ENCODE measurements around the gene HIF1A. TPM values are rescaled to one million over a fixed set of nuclear protein-coding genes. Genes with fewer than 3 reads are reported as not detected.

The HIF1A gene
- polyA plus RNA-seq, 1 experiment, result 85.5 TPM

DNA sequence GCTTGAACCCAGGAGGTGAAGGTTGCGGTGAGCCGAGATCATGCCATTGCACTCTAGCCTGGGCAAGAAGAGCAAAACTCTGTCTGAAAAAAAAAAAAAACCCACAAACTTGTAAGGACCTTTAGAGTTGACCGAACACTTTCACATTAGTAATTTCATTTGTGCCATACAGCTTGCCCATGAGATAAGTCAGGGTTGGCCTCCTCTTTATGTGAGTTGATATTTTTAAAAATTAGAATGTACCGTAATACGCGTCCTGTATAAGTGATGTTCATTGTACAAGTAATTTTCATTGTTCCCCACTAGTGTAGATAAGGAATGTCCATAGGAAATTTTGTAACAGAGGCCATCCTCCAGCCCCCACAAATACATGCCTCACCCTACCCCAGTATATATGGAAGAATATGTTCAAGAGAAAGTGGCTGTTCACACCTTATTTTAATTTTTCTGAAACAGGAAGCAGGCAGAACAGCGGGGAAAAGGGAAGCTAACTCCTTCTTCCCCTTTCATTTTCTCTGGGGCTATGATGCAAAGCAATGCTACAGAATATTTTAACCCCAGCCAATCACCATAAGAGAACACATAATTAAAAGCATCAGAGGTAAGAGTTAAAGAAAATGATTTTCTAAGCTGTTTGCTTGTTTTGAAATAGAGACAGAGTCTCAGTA, 31.9 kb upstream of the HIF1A start:
- Histone ChIP-seq H3K36me3 (ENCODE audit: control insufficient read depth, insufficient read depth, low read length) (no peaks in the 10 kb centered on the region), H3K4me3 (ENCODE audit: low read depth, low read length) (no peak overlapping the region), H3K27me3 (ENCODE audit: control insufficient read depth, insufficient read depth, low read length) (no peaks in the 10 kb centered on the region)
- ChIA-PET CTCF (interaction anchor here (0.9 kb wide), 1 partner anchor 11 kb away, joined by 3 read pairs; no protein-coding TSS in a partner anchor), POLR2A (interaction anchor here (0.6 kb wide), 1 partner anchor 61 kb away, joined by 8 read pairs; no protein-coding TSS in a partner anchor)
- no peak for DNase-seq (ENCODE audit: low read depth)
- TF ChIP-seq, protein P1, sequence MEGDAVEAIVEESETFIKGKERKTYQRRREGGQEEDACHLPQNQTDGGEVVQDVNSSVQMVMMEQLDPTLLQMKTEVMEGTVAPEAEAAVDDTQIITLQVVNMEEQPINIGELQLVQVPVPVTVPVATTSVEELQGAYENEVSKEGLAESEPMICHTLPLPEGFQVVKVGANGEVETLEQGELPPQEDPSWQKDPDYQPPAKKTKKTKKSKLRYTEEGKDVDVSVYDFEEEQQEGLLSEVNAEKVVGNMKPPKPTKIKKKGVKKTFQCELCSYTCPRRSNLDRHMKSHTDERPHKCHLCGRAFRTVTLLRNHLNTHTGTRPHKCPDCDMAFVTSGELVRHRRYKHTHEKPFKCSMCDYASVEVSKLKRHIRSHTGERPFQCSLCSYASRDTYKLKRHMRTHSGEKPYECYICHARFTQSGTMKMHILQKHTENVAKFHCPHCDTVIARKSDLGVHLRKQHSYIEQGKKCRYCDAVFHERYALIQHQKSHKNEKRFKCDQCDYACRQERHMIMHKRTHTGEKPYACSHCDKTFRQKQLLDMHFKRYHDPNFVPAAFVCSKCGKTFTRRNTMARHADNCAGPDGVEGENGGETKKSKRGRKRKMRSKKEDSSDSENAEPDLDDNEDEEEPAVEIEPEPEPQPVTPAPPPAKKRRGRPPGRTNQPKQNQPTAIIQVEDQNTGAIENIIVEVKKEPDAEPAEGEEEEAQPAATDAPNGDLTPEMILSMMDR (IDR thresholded peaks at IDR 0.05; ENCODE audit: insufficient read depth, low read depth, low read length), result no peak

DNA sequence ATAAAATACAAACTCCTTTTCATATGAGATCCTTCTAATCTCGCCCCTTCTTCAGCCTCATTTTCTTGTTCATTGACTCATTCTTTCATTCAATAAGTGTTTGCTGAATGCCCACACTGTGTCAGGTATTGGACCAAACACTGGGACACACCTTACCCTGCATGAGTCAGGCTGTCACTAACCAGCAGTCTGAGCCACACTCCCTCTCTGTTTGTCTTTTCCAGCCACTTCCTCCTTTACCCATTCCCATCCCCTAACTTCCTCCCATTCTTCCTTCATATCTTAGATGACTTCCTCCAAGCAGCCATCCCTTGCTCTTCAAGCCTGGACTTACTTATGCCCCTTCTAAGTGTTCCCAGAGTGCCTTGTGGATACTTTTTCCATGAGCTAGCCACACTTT, 27.0 kb upstream of the HIF1A start:
- no peak for DNase-seq (ENCODE audit: low read depth)
- TF ChIP-seq, protein P1 (IDR thresholded peaks at IDR 0.05; ENCODE audit: insufficient read depth, low read depth, low read length), result no peak
- H3K4me3 ChIP-seq (ENCODE audit: low read depth, low read length), result no peak overlapping the region
- H3K36me3 ChIP-seq (ENCODE audit: control insufficient read depth, insufficient read depth, low read length), result no peaks in the 10 kb centered on the region
- no peaks in the 10 kb centered on the region for H3K27me3 ChIP-seq (ENCODE audit: control insufficient read depth, insufficient read depth, low read length)
- ChIA-PET POLR2A (no interaction called here), CTCF (no interaction called here)

DNA sequence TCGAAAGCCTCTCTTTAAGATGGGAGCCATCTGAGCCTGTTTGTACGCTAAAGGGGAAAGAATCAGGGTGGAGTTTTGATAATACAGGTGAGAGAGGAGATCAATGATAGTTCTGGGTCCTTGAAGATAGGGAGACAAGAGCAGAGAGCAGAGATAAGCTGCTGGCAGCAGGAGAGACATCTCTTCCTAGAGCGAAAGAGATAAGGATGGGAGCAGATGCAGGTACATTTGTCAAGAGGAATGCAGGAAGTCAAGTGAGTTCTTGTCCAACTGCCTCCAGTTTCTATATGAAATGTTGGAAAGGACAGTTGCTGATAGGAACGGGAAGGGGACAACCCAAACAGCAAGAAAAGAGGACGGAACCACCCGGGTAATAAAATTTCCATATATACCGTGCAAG, 24.7 kb upstream of the HIF1A start:
- Histone ChIP-seq H3K27me3 (ENCODE audit: control insufficient read depth, insufficient read depth, low read length) (no peaks in the 10 kb centered on the region), H3K4me3 (ENCODE audit: low read depth, low read length) (no peak overlapping the region), H3K36me3 (ENCODE audit: control insufficient read depth, insufficient read depth, low read length) (no peaks in the 10 kb centered on the region)
- TF ChIP-seq, protein P1 (IDR thresholded peaks at IDR 0.05; ENCODE audit: insufficient read depth, low read depth, low read length), result no peak
- POLR2A ChIA-PET, result no interaction called here
- DNase-seq (ENCODE audit: low read depth), result no peak
- CTCF ChIA-PET, result interaction anchor here (0.7 kb wide), 1 partner anchor 9 kb away, joined by 3 read pairs; no protein-coding TSS in a partner anchor

DNA sequence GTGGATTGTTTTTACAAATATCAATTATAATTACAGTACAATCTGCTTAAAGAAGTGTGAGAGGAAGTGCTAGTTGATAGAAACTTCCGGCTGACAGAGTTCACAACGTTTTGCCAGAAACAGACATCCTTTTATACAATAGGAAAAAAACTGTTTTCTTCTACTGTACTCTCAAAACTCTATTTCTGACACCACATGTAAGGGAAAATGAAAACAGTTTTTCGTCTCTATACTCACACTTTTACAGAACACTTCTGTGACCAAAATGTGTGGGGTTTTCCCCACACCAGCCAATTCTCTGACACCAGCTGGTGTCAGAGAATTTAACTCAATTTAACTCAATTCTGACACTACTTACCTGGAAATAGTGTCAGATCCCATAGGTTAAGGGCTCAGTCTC, 24.2 kb upstream of the HIF1A start:
- no peaks in the 10 kb centered on the region for H3K36me3 ChIP-seq (ENCODE audit: control insufficient read depth, insufficient read depth, low read length)
- no peak overlapping the region for H3K4me3 ChIP-seq (ENCODE audit: low read depth, low read length)
- TF ChIP-seq, protein P1 (IDR thresholded peaks at IDR 0.05; ENCODE audit: insufficient read depth, low read depth, low read length), result no peak
- no peaks in the 10 kb centered on the region for H3K27me3 ChIP-seq (ENCODE audit: control insufficient read depth, insufficient read depth, low read length)
- ChIA-PET CTCF (no interaction called here), POLR2A (no interaction called here)
- no peak for DNase-seq (ENCODE audit: low read depth)

DNA sequence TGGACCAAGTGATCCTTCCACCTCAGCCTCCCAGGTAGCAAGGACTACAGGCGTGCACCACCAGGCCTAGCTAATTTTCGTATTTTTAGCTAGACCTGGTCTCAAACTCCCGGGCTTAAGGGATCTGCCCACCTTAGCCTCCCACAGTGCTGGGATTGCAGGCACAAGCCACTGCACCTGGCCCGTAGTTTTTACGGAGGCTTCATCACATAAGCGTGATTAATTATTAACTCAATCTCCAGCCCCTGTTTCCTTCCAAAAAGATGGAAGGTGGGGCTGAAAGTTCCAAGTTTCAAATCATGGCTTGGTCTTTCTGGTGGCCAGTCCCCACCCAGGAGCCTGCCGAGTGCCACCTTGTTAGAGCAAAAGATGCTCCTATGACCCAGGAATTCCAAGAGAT, 22.5 kb upstream of the HIF1A start:
- TF ChIP-seq, protein P1 (IDR thresholded peaks at IDR 0.05; ENCODE audit: insufficient read depth, low read depth, low read length), result no peak
- Histone ChIP-seq H3K4me3 (ENCODE audit: low read depth, low read length) (no peak overlapping the region), H3K36me3 (ENCODE audit: control insufficient read depth, insufficient read depth, low read length) (no peaks in the 10 kb centered on the region), H3K27me3 (ENCODE audit: control insufficient read depth, insufficient read depth, low read length) (no peaks in the 10 kb centered on the region)
- no peak for DNase-seq (ENCODE audit: low read depth)
- ChIA-PET CTCF (interaction anchor here (1.2 kb wide), 1 partner anchor 10 kb away, joined by 3 read pairs; no protein-coding TSS in a partner anchor), POLR2A (no interaction called here)

Measured in BJ (cell line).